Kidney (tissue), 14 donors: ENCODE results near the gene MAST2. TPM values are rescaled to one million over a fixed set of nuclear protein-coding genes. Genes with fewer than 3 reads are reported as not detected.
"Not testable (repeated sequence)": the region's sequence is repeated elsewhere in the genome, so short reads cannot be mapped to it uniquely, and the experiment has no call there.

ENCODE experiments used
- DNase-seq, 5 donors: peaks; one replicate each; pipeline ENCODE4 v3.0.0-alpha.2; 2013 to 2020
- FAIRE-seq: peaks from 2 replicates; lab custom pipeline; 2012; peaks lifted over from hg19 to GRCh38; lab: Jason Lieb, UNC
- H3K27ac ChIP-seq, 2 donors: one replicate each; pipeline ENCODE4 v1.7.0; 2013; ENCODE audit warnings: low read depth in 2 of 2, low read length in 2 of 2, inconsistent platforms in 1 of 2
- H3K27me3 ChIP-seq: one replicate; pipeline ENCODE4 v1.7.1; 2013; ENCODE audit warnings: low read length, inconsistent platforms; ENCODE audit not compliant: control insufficient read depth, insufficient read depth
- H3K36me3 ChIP-seq, 3 donors: one replicate each; pipeline versions ENCODE4 v1.7.0 to v1.7.1; 2013; ENCODE audit warnings: low read length in 3 of 3, control low read depth in 1 of 3, inconsistent platforms in 1 of 3; ENCODE audit not compliant: insufficient read depth in 3 of 3, control insufficient read depth in 2 of 3
- H3K4me1 ChIP-seq, 3 donors: one replicate each; pipeline versions ENCODE4 v1.7.0 to v1.7.1; 2013; ENCODE audit warnings: low read length in 3 of 3, inconsistent platforms in 1 of 3, low read depth in 1 of 3; ENCODE audit not compliant: control insufficient read depth in 2 of 3, insufficient read depth in 2 of 3
- H3K4me3 ChIP-seq, 3 donors: one replicate each; pipeline versions ENCODE4 v1.7.0 to v1.8.1; 2013; ENCODE audit warnings: low read length in 3 of 3, control low read depth in 1 of 3, inconsistent platforms in 1 of 3
- H3K9ac ChIP-seq, 3 donors: one replicate each; pipeline versions ENCODE4 v1.7.0 to v1.7.1; 2013; ENCODE audit warnings: low read length in 3 of 3, control low read depth in 1 of 3, inconsistent platforms in 1 of 3
- H3K9me3 ChIP-seq, 3 donors: one replicate each; pipeline versions ENCODE4 v1.7.0 to v1.7.1; 2013; ENCODE audit warnings: low read length in 3 of 3, control low read depth in 1 of 3, inconsistent platforms in 1 of 3; ENCODE audit not compliant: control insufficient read depth in 2 of 3, insufficient read depth in 1 of 3
- intact Hi-C: fragments of 100-400 bp; cut with DNase I; formaldehyde crosslinking; loops from one replicate; pipeline ENCODE4 v1.11.1; 2022
- polyA plus RNA-seq: library from polyadenylated mRNA; stranded (reverse); fragments of 350-450 nt; fragmentation: Illumina TruSeq; extraction: RNeasy Lipid Tissue Mini Kit (QIAGEN cat#74804); gene quantifications from one replicate; pipeline ENCODE4 v1.2.3, GENCODE V29; 2014; ENCODE audit warnings: low read depth, low replicate concordance; ENCODE audit not compliant: insufficient read depth
- total RNA-seq: library from RNA; stranded (reverse); fragmentation: NEBNext Ultra II Directional; extraction: Animal tissue kit (Norgen Biotek cat#: 25700); gene quantifications from one replicate; pipeline ENCODE4 v1.2.1, GENCODE V29; 2021
- TF ChIP-seq, protein P1 (sequence below): IDR thresholded peaks from 3 replicates; pipeline ENCODE4 v1.5.1; 2012; ENCODE audit warnings: mild to moderate bottlenecking, moderate library complexity, borderline replicate concordance; ENCODE audit not compliant: insufficient read depth; ENCODE audit errors: extremely low read depth
- donor health status: control.
- donor health status: control.
- donor health status: control.
- donor health status: control.
- donor health status: control.
- donor health status: DM: yes; HTN: yes; CAD: no.
- donor health status: Normal renal cell carcinoma (clear cell type).

MAST2 gene
- total and polyA plus RNA-seq, 2 donors from 2014 or later, result 7.6 to 17.9 TPM

- no peak for FAIRE-seq
- TF ChIP-seq, protein P1, sequence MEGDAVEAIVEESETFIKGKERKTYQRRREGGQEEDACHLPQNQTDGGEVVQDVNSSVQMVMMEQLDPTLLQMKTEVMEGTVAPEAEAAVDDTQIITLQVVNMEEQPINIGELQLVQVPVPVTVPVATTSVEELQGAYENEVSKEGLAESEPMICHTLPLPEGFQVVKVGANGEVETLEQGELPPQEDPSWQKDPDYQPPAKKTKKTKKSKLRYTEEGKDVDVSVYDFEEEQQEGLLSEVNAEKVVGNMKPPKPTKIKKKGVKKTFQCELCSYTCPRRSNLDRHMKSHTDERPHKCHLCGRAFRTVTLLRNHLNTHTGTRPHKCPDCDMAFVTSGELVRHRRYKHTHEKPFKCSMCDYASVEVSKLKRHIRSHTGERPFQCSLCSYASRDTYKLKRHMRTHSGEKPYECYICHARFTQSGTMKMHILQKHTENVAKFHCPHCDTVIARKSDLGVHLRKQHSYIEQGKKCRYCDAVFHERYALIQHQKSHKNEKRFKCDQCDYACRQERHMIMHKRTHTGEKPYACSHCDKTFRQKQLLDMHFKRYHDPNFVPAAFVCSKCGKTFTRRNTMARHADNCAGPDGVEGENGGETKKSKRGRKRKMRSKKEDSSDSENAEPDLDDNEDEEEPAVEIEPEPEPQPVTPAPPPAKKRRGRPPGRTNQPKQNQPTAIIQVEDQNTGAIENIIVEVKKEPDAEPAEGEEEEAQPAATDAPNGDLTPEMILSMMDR, result no peak
Observed at GRCh38 chr1:46056325-46056724, 252.9 kb downstream of the MAST2 start.

GRCh38 chr1:46057215-46057614 is 253.8 kb downstream of the MAST2 start:
- DNase-seq, H3K4me3 ChIP-seq, FAIRE-seq, H3K27me3 ChIP-seq, H3K9ac ChIP-seq, intact Hi-C loops, H3K4me1 ChIP-seq, H3K36me3 ChIP-seq, H3K9me3 ChIP-seq, H3K27ac ChIP-seq: not testable (repeated sequence)

More at GRCh38 chr1:46056325-46056724, 252.9 kb downstream of the MAST2 start:
- Histone ChIP-seq H3K36me3 (peaks cover 0 to 7% (median 3%) of the 10 kb centered on the region in 3 donors), H3K9me3 (no peaks in the 10 kb centered on the region), H3K4me1 (peaks cover 0 to 1% (median 0%) of the 10 kb centered on the region in 3 donors), H3K27me3 (no peaks in the 10 kb centered on the region), H3K9ac (no peak overlapping the region), H3K27ac (no peak overlapping the region), H3K4me3 (no peak overlapping the region)
- DNase-seq, result no peak
- intact Hi-C loops, result no loop called here

GRCh38 chr1:46057781-46058180 is 254.4 kb downstream of the MAST2 start:
- Histone ChIP-seq H3K27ac (no peak overlapping the region), H3K9ac (no peak overlapping the region), H3K4me1 (peaks cover 0 to 7% (median 0%) of the 10 kb centered on the region in 3 donors), H3K36me3 (peaks cover 0 to 8% (median 7%) of the 10 kb centered on the region in 3 donors), H3K27me3 (no peaks in the 10 kb centered on the region), H3K9me3 (no peaks in the 10 kb centered on the region), H3K4me3 (no peak overlapping the region)
- no peak for DNase-seq
- FAIRE-seq, result no peak
- intact Hi-C loops, result no loop called here
- TF ChIP-seq, protein P1, result no peak

GRCh38 chr1:46058936-46059335 is 255.5 kb downstream of the MAST2 start:
- Histone ChIP-seq H3K4me3 (no peak overlapping the region), H3K27me3 (no peaks in the 10 kb centered on the region), H3K9ac (no peak overlapping the region), H3K27ac (no peak overlapping the region), H3K4me1 (peaks cover 0 to 7% (median 0%) of the 10 kb centered on the region in 3 donors), H3K9me3 (no peaks in the 10 kb centered on the region), H3K36me3 (peaks cover 0 to 7% (median 4%) of the 10 kb centered on the region in 3 donors)
- FAIRE-seq, result no peak
- DNase-seq, result no peak
- TF ChIP-seq, protein P1, result no peak
- intact Hi-C loops, result no loop called here
